ENCODE measurements around the gene LRRN3. TPM values are rescaled to one million over a fixed set of nuclear protein-coding genes. Genes with fewer than 3 reads are reported as not detected.

LRRN3 gene
- polyA plus RNA-seq, 1 experiment = 12.0 TPM

DNA sequence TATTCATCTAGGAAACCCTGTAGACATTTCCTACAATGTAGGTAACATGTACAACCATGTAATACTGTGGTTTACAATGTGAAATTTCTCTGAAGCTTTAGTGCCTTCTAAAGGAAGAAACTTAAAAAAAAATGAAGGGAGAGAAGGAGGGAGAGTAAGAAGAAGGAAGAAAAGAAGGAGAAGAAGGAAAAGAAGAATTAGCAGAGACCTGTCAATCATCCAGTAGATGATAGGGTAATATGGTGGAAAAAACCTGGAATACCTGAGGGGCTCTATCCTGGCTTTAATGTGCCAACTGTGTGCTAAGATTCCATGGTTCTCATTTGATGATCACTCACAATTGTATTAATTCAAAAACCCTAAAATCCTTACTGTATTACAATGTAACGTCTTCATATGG is 2.6 kb upstream of the LRRN3 start:
- Histone ChIP-seq H3K4me3 (ENCODE audit: low read depth, low read length) (no peak overlapping the region), H3K27me3 (ENCODE audit: control insufficient read depth, insufficient read depth, low read length) (no peaks in the 10 kb centered on the region), H3K27ac (ENCODE audit: low read depth, low read length) (no peak overlapping the region), H3K9me3 (ENCODE audit: control insufficient read depth, insufficient read depth, low read length) (no peaks in the 10 kb centered on the region)
- POLR2A ChIA-PET = no interaction called here
- DNase-seq (ENCODE audit: low read depth, low spot score) = no peak
- CTCF ChIA-PET = no interaction called here
- TF ChIP-seq, protein P1, sequence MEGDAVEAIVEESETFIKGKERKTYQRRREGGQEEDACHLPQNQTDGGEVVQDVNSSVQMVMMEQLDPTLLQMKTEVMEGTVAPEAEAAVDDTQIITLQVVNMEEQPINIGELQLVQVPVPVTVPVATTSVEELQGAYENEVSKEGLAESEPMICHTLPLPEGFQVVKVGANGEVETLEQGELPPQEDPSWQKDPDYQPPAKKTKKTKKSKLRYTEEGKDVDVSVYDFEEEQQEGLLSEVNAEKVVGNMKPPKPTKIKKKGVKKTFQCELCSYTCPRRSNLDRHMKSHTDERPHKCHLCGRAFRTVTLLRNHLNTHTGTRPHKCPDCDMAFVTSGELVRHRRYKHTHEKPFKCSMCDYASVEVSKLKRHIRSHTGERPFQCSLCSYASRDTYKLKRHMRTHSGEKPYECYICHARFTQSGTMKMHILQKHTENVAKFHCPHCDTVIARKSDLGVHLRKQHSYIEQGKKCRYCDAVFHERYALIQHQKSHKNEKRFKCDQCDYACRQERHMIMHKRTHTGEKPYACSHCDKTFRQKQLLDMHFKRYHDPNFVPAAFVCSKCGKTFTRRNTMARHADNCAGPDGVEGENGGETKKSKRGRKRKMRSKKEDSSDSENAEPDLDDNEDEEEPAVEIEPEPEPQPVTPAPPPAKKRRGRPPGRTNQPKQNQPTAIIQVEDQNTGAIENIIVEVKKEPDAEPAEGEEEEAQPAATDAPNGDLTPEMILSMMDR (IDR thresholded peaks at IDR 0.05; ENCODE audit: low read depth, low read length) = no peak

- TF ChIP-seq, protein P1 (IDR thresholded peaks at IDR 0.05; ENCODE audit: low read depth, low read length) = peak; percentile 83
- Histone ChIP-seq H3K9me3 (ENCODE audit: control insufficient read depth, insufficient read depth, low read length) (no peaks in the 10 kb centered on the region), H3K27ac (ENCODE audit: low read depth, low read length) (no peak overlapping the region), H3K4me3 (ENCODE audit: low read depth, low read length) (no peak overlapping the region), H3K27me3 (ENCODE audit: control insufficient read depth, insufficient read depth, low read length) (no peaks in the 10 kb centered on the region)
- ChIA-PET CTCF (interaction anchor here (0.5 to 1.5 kb wide), 9 partner anchors 9 to 646 kb away, joined by 3 to 7 read pairs (median 4); no protein-coding TSS in a partner anchor), POLR2A (no interaction called here)
- no peak for DNase-seq (ENCODE audit: low read depth, low spot score)
Measured at GRCh38 chr7:111089822-111090426, 1.0 kb upstream of the LRRN3 start.

- CTCF ChIA-PET = interaction anchor here (0.7 to 1.5 kb wide), 4 partner anchors 8 to 644 kb away, joined by 3 to 7 read pairs (median 4); no protein-coding TSS in a partner anchor
Measured at GRCh38 chr7:111091593-111092358, 849 bp downstream of the LRRN3 start.

GRCh38 chr7:111092406-111093236 is 1.7 kb downstream of the LRRN3 start:
- ChIA-PET POLR2A (no interaction called here), CTCF (interaction anchor here (0.6 to 1.2 kb wide), 5 partner anchors 9 to 986 kb away, joined by 3 to 4 read pairs (median 3); no protein-coding TSS in a partner anchor)
- Histone ChIP-seq H3K4me3 (ENCODE audit: low read depth, low read length) (peak overlapping the region; percentile 55), H3K27ac (ENCODE audit: low read depth, low read length) (no peak overlapping the region), H3K27me3 (ENCODE audit: control insufficient read depth, insufficient read depth, low read length) (no peaks in the 10 kb centered on the region), H3K9me3 (ENCODE audit: control insufficient read depth, insufficient read depth, low read length) (no peaks in the 10 kb centered on the region)
- TF ChIP-seq, protein P1 (IDR thresholded peaks at IDR 0.05; ENCODE audit: low read depth, low read length) = no peak
- no peak for DNase-seq (ENCODE audit: low read depth, low spot score)

More at GRCh38 chr7:111091593-111092358, 849 bp downstream of the LRRN3 start:
- POLR2A ChIA-PET = no interaction called here
- Histone ChIP-seq H3K4me3 (ENCODE audit: low read depth, low read length) (peak overlapping the region; percentile 55), H3K9me3 (ENCODE audit: control insufficient read depth, insufficient read depth, low read length) (no peaks in the 10 kb centered on the region), H3K27me3 (ENCODE audit: control insufficient read depth, insufficient read depth, low read length) (no peaks in the 10 kb centered on the region), H3K27ac (ENCODE audit: low read depth, low read length) (no peak overlapping the region)
- TF ChIP-seq, protein P1 (IDR thresholded peaks at IDR 0.05; ENCODE audit: low read depth, low read length) = no peak
- DNase-seq (ENCODE audit: low read depth, low spot score) = no peak
